HepG2 (cell line): Measurements from ENCODE around the gene SPAG9.

Experiments used
- BCLAF1 ChIP-seq: fragments of 450-650 bp; IDR thresholded peaks from 2 replicates; pipeline ENCODE4 v1.6.1; 2017; ENCODE audit warnings: mild to moderate bottlenecking
- CBX5 ChIP-seq: sonication (generic); formaldehyde crosslinking; IDR thresholded peaks from 2 replicates; pipeline ENCODE4 v1.4.0; 2020; ENCODE audit warnings: missing genetic modification reagents, borderline replicate concordance
- RFX5 ChIP-seq: IDR thresholded peaks from 2 replicates; pipeline ENCODE4 v1.6.1; 2011; ENCODE audit warnings: low read depth, low read length, improper control_type of control experiment
- ZBTB33 ChIP-seq: sonication (generic); formaldehyde crosslinking; IDR thresholded peaks from 2 replicates; pipeline ENCODE4 v1.4.0; 2020; ENCODE audit warnings: missing genetic modification reagents

GRCh38 chr17:51115179-51115578 is 5.5 kb downstream of the SPAG9 start:
- TF ChIP-seq RFX5 = no peak
- TF ChIP-seq CBX5 (CRISPR knock-in tag) = no peak
- no peak for TF ChIP-seq BCLAF1
- no peak for TF ChIP-seq ZBTB33 (CRISPR knock-in tag)
